ENCODE measurements around the gene RUFY3.

DNA sequence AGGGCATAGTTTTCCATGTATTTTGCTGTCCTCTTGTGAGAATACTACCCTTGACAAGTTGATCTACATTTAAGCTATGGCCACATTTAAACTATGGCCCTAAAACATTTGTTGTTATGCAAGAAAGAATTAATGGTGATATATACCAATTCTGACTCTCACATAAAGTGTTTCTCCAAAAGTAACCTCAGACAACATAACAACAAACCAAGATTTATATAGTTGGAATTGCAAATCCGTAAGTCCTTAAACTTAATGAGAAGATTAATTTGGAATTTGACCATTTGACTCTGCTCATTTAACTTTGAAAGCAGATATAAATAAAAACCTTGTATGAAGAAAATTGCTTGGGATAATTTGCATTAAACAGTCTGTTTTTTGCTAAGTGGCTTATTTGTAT, 38.9 kb downstream of the RUFY3 start:
- TF ChIP-seq, protein P1, sequence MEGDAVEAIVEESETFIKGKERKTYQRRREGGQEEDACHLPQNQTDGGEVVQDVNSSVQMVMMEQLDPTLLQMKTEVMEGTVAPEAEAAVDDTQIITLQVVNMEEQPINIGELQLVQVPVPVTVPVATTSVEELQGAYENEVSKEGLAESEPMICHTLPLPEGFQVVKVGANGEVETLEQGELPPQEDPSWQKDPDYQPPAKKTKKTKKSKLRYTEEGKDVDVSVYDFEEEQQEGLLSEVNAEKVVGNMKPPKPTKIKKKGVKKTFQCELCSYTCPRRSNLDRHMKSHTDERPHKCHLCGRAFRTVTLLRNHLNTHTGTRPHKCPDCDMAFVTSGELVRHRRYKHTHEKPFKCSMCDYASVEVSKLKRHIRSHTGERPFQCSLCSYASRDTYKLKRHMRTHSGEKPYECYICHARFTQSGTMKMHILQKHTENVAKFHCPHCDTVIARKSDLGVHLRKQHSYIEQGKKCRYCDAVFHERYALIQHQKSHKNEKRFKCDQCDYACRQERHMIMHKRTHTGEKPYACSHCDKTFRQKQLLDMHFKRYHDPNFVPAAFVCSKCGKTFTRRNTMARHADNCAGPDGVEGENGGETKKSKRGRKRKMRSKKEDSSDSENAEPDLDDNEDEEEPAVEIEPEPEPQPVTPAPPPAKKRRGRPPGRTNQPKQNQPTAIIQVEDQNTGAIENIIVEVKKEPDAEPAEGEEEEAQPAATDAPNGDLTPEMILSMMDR (conservative IDR thresholded peaks at IDR 0.05) = no peak
- no peak for TF ChIP-seq ZFX (IDR thresholded peaks at IDR 0.05)
